ENCODE results near the gene ADM2. TPM values are rescaled to one million over a fixed set of nuclear protein-coding genes. Genes with fewer than 3 reads are reported as not detected.

Gene ADM2
- total and polyA plus RNA-seq, 2 of the 13 experiments (the other 11 are each of a cell fraction or from before 2014, with no cell fraction given), result 1.2 to 3.0 TPM

- peak; percentile 66; the same call in 1 of the 2 replicates for TF ChIP-seq PBX3 (CRISPR knock-in tag; IDR thresholded peaks at IDR 0.05; ENCODE audit: borderline replicate concordance)
- TF ChIP-seq ZNF580 (CRISPR knock-in tag; IDR thresholded peaks at IDR 0.05; ENCODE audit: borderline replicate concordance, low read depth), result no peak
- TF ChIP-seq ESRRA (CRISPR knock-in tag; IDR thresholded peaks at IDR 0.05; ENCODE audit: low read depth), result peak; percentile 50; the same call in 1 of the 2 replicates
- TF ChIP-seq ZNF124 (CRISPR knock-in tag; IDR thresholded peaks at IDR 0.05), result no peak
- no peak for TF ChIP-seq ZBTB26 (CRISPR knock-in tag; IDR thresholded peaks at IDR 0.05; ENCODE audit: borderline replicate concordance)
- TF ChIP-seq ARNT2 (CRISPR knock-in tag; IDR thresholded peaks at IDR 0.05; ENCODE audit: low read depth), result 0 out of 2 replicates have a peak, but pooled peaks have one; percentile 43
- no peak for TF ChIP-seq ZNF280B (CRISPR knock-in tag; IDR thresholded peaks at IDR 0.05; ENCODE audit: borderline replicate concordance)
- TF ChIP-seq CBFB (CRISPR knock-in tag; IDR thresholded peaks at IDR 0.05), result peak; percentile 9; the same call in 1 of the 2 replicates
- TF ChIP-seq ZNF407 (CRISPR knock-in tag; IDR thresholded peaks at IDR 0.05; ENCODE audit: not compliant biosample characterization), result no peak
- peak; percentile 69; the same call in 1 of the 2 replicates for TF ChIP-seq BCL6 (CRISPR knock-in tag; IDR thresholded peaks at IDR 0.05)
- no peak for TF ChIP-seq ARID3A (IDR thresholded peaks at IDR 0.05; ENCODE audit: low read depth, low read length)
- TF ChIP-seq ZC3H13 (CRISPR knock-in tag; IDR thresholded peaks at IDR 0.05), result peak; percentile 80; the same call in 1 of the 2 replicates
Observed at GRCh38 chr22:50529897-50530579, 48.7 kb downstream of the ADM2 start, which contains the start of gene TYMP (continued).

Measured in HepG2 (cell line).